K562 (cell line): ENCODE results near the gene MYO6. TPM values are rescaled to one million over a fixed set of nuclear protein-coding genes. Genes with fewer than 3 reads are reported as not detected.

Source experiments
- ATAC-seq: fragments of 200-7000 bp; cut with Tn5 transposase; 3 replicates; pipeline ENCODE4 v1.9.1; 2020; ENCODE audit warnings: moderate library complexity
- BruUV-seq: library from RNA; stranded (reverse); fragments of 400-500 nt; replicated peaks from 2 replicates; lab custom pipeline; 2021; lab: Mats Ljungman, UMichigan
- CTCF ChIA-PET: fragments of 300-600 bp; formaldehyde crosslinking; extraction: SDS; loops from one replicate; lab custom pipeline; 2021; ENCODE audit warnings: low intra/inter-chr PET ratio; lab: Yijun Ruan, JAX
- POLR2A ChIA-PET: fragments of 300-600, 350-650 bp; sonication (Branson Sonifier 250); formaldehyde crosslinking; extraction: SDS; loops from one replicate; lab custom pipeline; 2021; ENCODE audit warnings: antibody characterized with exemption, inconsistent platforms; lab: Yijun Ruan, JAX
- DNase-seq, 4 experiments: peaks; one replicate each; pipeline versions ENCODE4 v3.0.0 to v3.0.0-alpha.2; 2011 to 2018; ENCODE audit warnings: low spot score in 3 of 4, mixed read lengths in 3 of 4; ENCODE audit errors: extremely low read depth in 1 of 4
- FAIRE-seq: peaks from 2 replicates; lab custom pipeline; 2011; peaks lifted over from hg19 to GRCh38; lab: Jason Lieb, UNC
- H2AFZ ChIP-seq: 2 replicates; pipeline ENCODE4 v1.6.0; 2011; ENCODE audit warnings: low read depth, low read length, control low read depth, inconsistent platforms
- H3K27ac ChIP-seq: fragments of 200-600 bp; 3 replicates; pipeline ENCODE4 v1.8.0; 2011; ENCODE audit warnings: low read depth, mild to moderate bottlenecking, control low read depth, inconsistent platforms, low read length, moderate library complexity, mixed read lengths; ENCODE audit errors: extremely low read depth
- H3K27me3 ChIP-seq, 2 experiments: fragments of 300-600 bp in 1 of 2; 2 replicates in 1 of 2; 3 replicates in 1 of 2; pipeline versions ENCODE4 v1.6.0 to v1.8.0; 2011; ENCODE audit warnings: inconsistent platforms in 2 of 2, low read length in 2 of 2, mild to moderate bottlenecking in 1 of 2, mixed read lengths in 1 of 2, moderate library complexity in 1 of 2; ENCODE audit not compliant: control insufficient read depth in 2 of 2, insufficient read depth in 2 of 2
- H3K36me3 ChIP-seq: fragments of 300-600 bp; 3 replicates; pipeline ENCODE4 v1.8.0; 2011; ENCODE audit warnings: mild to moderate bottlenecking, low read length, inconsistent platforms; ENCODE audit not compliant: control insufficient read depth, insufficient read depth
- H3K4me1 ChIP-seq, 2 experiments: fragments of 200-600 bp in 1 of 2; replicated peaks in 1 of 2; 2 replicates in 1 of 2; 3 replicates in 1 of 2; pipeline versions ENCODE4 v1.5.1 to v1.8.0; 2011; ENCODE audit warnings: inconsistent platforms in 2 of 2, low read length in 2 of 2, mild to moderate bottlenecking in 1 of 2, mixed read lengths in 1 of 2, moderate library complexity in 1 of 2; ENCODE audit not compliant: control insufficient read depth in 2 of 2, insufficient read depth in 2 of 2
- H3K4me2 ChIP-seq: 2 replicates; pipeline ENCODE4 v1.6.1; 2011; ENCODE audit warnings: low read length, control low read depth, inconsistent platforms, mixed read lengths; ENCODE audit not compliant: insufficient read depth
- H3K4me3 ChIP-seq: fragments of 200-600 bp; sonication (generic), shearing (Covaris generic); 2 replicates; pipeline ENCODE4 v1.5.1; 2016; ENCODE audit warnings: control low read depth, inconsistent platforms
- H3K79me2 ChIP-seq: fragments of 200-600 bp; 3 replicates; pipeline ENCODE4 v1.8.0; 2011; ENCODE audit warnings: low read length, inconsistent platforms; ENCODE audit not compliant: control insufficient read depth, insufficient read depth
- H3K9ac ChIP-seq, 2 experiments: 2 replicates each; pipeline versions ENCODE4 v1.6.0 to v1.6.1; 2011; ENCODE audit warnings: low read depth in 2 of 2, low read length in 2 of 2, control low read depth in 1 of 2, inconsistent platforms in 1 of 2, mild to moderate bottlenecking in 1 of 2, mixed read lengths in 1 of 2; ENCODE audit not compliant: insufficient read depth in 1 of 2
- H3K9me1 ChIP-seq: one replicate; pipeline ENCODE4 v1.6.0; 2011; ENCODE audit warnings: inconsistent platforms, mild to moderate bottlenecking, low read length, moderate library complexity; ENCODE audit not compliant: control insufficient read depth, insufficient read depth
- H3K9me3 ChIP-seq: replicated peaks from 2 replicates; pipeline ENCODE4 v1.5.1; 2011; ENCODE audit warnings: low read depth, low read length, inconsistent platforms; ENCODE audit not compliant: control insufficient read depth, insufficient read depth
- H4K20me1 ChIP-seq: replicated peaks from 2 replicates; pipeline ENCODE4 v1.6.1; 2011; ENCODE audit warnings: low read length, inconsistent platforms, mixed read lengths; ENCODE audit not compliant: control insufficient read depth, insufficient read depth
- ARID3A ChIP-seq: IDR thresholded peaks from 2 replicates; pipeline ENCODE4 v1.6.1; 2012; ENCODE audit warnings: low read depth, low read length, improper control_type of control experiment, borderline replicate concordance
- HBP1 ChIP-seq: fragments of 450-650 bp; formaldehyde crosslinking; IDR thresholded peaks from 2 replicates; pipeline ENCODE4 v1.4.0; 2022; ENCODE audit warnings: missing genetic modification characterization
- RFX1 ChIP-seq: fragments of 450-650 bp; IDR thresholded peaks from 2 replicates; pipeline ENCODE4 v1.6.1; 2016; ENCODE audit warnings: mild to moderate bottlenecking, moderate library complexity
- SIN3B ChIP-seq: fragments of 450-650 bp; IDR thresholded peaks from 2 replicates; pipeline ENCODE4 v1.6.1; 2017; ENCODE audit warnings: low read depth, mild to moderate bottlenecking, moderate library complexity
- SNIP1 ChIP-seq: fragments of 450-650 bp; IDR thresholded peaks from 2 replicates; pipeline ENCODE4 v1.7.1; 2017; ENCODE audit warnings: low read depth, mild to moderate bottlenecking
- THRAP3 ChIP-seq: fragments of 450-650 bp; IDR thresholded peaks from 2 replicates; pipeline ENCODE4 v1.6.1; 2016; ENCODE audit warnings: mild to moderate bottlenecking, inconsistent platforms, borderline replicate concordance
- ZBTB12 ChIP-seq: fragments of 250-450 bp; sonication (Bioruptor Pico); IDR thresholded peaks from 2 replicates; pipeline ENCODE4 v1.4.0; 2020
- ZNF766 ChIP-seq: fragments of 200-800 bp; sonication (Bioruptor generic); conservative IDR thresholded peaks from 2 replicates; pipeline ENCODE4 v1.6.1; 2016; ENCODE audit warnings: missing genetic modification characterization, missing compliant biosample characterization
- WGBS: fragments of 100-300 bp; shearing (Covaris generic); methylation state at CpG from one replicate; pipeline ENCODE4 v1.1.6; 2016; ENCODE audit warnings: low coverage, mixed read lengths; ENCODE audit not compliant: insufficient coverage; ENCODE audit errors: missing lambda C conversion rate; 5-methylcytosine and 5-hydroxymethylcytosine counted together
- in situ Hi-C: fragments of 300-500 bp; cut with MboI; formaldehyde crosslinking; loops from 4 replicates; pipeline ENCODE4 v1.15.0; 2018; ENCODE audit warnings: inconsistent platforms, mixed read lengths
- intact Hi-C: fragments of 100-400 bp; cut with micrococcal nuclease; formaldehyde crosslinking; loops from 2 replicates; pipeline ENCODE4 v1.14.2; 2022
- polyA plus RNA-seq, 8 experiments: library from polyadenylated mRNA; depleted of rRNA in 4 of 8; stranded (reverse) in 5 of 8; unstranded in 3 of 8; fragments of >200 nt; fragmentation: Nextera tagmentation in 2 of 8; fragmentation: Illumina TruSeq in 1 of 8; extraction: Ambion mirVana in 2 of 8; extraction: Trizol in 1 of 8; gene quantifications; 2 replicates each; pipeline versions ENCODE4 v1.2.1 to v1.2.3, GENCODE V29; 2011 to 2014; ENCODE audit warnings: inconsistent platforms in 1 of 8, missing spikeins in 1 of 8
- total RNA-seq, 7 experiments: library from RNA; depleted of rRNA in 6 of 7; stranded (reverse); fragments of >200 nt in 6 of 7; fragmentation: Illumina TruSeq in 2 of 7; extraction: Trizol in 2 of 7; gene quantifications; 2 replicates each; pipeline versions ENCODE4 v1.2.1 to v1.2.3, GENCODE V29; 2011 to 2021; ENCODE audit warnings: low replicate concordance in 1 of 7

Gene MYO6
- total and polyA plus RNA-seq, 9 of the 15 experiments (the other 6 are each of a cell fraction or from before 2014, with no cell fraction given) = 1.3 to 5.5 (median 2.7) TPM

GRCh38 chr6:75843396-75843795, 94.4 kb downstream of the MYO6 start:
- intact Hi-C loops (no loop called here), in situ Hi-C loops (no loop called here)
- H3K27ac ChIP-seq = no peak overlapping the region
- H3K27me3 ChIP-seq = no peaks in the 10 kb centered on the region
- 8% methylated on average over 2 of the region's 2 CpGs for WGBS
- ChIA-PET POLR2A (no interaction called here), CTCF (no interaction called here)
- ATAC-seq (no peak), DNase-seq (no peak), FAIRE-seq (no peak)
- BruUV-seq = no TSS peak
- H3K4me1 ChIP-seq = no peaks in the 10 kb centered on the region
- no peaks in the 10 kb centered on the region for H3K9me1 ChIP-seq
- H4K20me1 ChIP-seq = no peaks in the 10 kb centered on the region
- TF ChIP-seq SIN3B (no peak), SNIP1 (no peak), ARID3A (no peak), RFX1 (no peak), ZBTB12 (CRISPR knock-in tag) (no peak), THRAP3 (no peak), HBP1 (CRISPR knock-in tag) (no peak), ZNF766 (CRISPR knock-in tag) (no peak)
- H3K9me3 ChIP-seq = no peaks in the 10 kb centered on the region
- H3K36me3 ChIP-seq = no peaks in the 10 kb centered on the region
- H3K9ac ChIP-seq = no peak overlapping the region
- no peak overlapping the region for H3K4me2 ChIP-seq
- H2AFZ ChIP-seq = no peak overlapping the region
- no peaks in the 10 kb centered on the region for H3K79me2 ChIP-seq
- no peak overlapping the region for H3K4me3 ChIP-seq
